Suprapubic skin (tissue), 4 donors: Measurements from ENCODE around the gene FOXC1. TPM values are rescaled to one million over a fixed set of nuclear protein-coding genes. Genes with fewer than 3 reads are reported as not detected.

Experiments used
- DNase-seq, 2 donors: peaks; one replicate each; pipeline ENCODE4 v3.0.0-alpha.2; 2019; ENCODE audit warnings: low spot score in 2 of 2
- H3K27ac ChIP-seq: fragments of 200-600 bp; sonication (generic); one replicate; pipeline ENCODE4 v1.5.1; 2019
- H3K27me3 ChIP-seq: fragments of 200-600 bp; sonication (generic); one replicate; pipeline ENCODE4 v1.5.1; 2019
- H3K36me3 ChIP-seq: fragments of 200-600 bp; sonication (generic); one replicate; pipeline ENCODE4 v1.5.1; 2019
- H3K4me1 ChIP-seq: fragments of 200-600 bp; sonication (generic); one replicate; pipeline ENCODE4 v1.5.1; 2019
- H3K4me3 ChIP-seq: fragments of 200-600 bp; sonication (generic); one replicate; pipeline ENCODE4 v1.5.1; 2019; ENCODE audit warnings: mild to moderate bottlenecking
- H3K9me3 ChIP-seq: fragments of 200-600 bp; sonication (generic); one replicate; pipeline ENCODE4 v1.5.1; 2019
- EP300 ChIP-seq: sonication (generic); formaldehyde crosslinking; IDR thresholded peaks from one replicate; pipeline ENCODE4 v1.6.1; 2017; ENCODE audit warnings: antibody characterized with exemption
- POLR2A ChIP-seq, 2 donors: fragments of 450-650 bp; IDR thresholded peaks; one replicate each; pipeline ENCODE4 v1.6.1; 2017; ENCODE audit warnings: antibody characterized with exemption in 2 of 2, mild to moderate bottlenecking in 2 of 2, moderate library complexity in 2 of 2
- POLR2AphosphoS5 ChIP-seq, 3 donors: sonication (generic); formaldehyde crosslinking; IDR thresholded peaks; one replicate each; pipeline ENCODE4 v1.6.1; 2017; ENCODE audit warnings: antibody characterized with exemption in 3 of 3
- WGBS: methylation state at CpG from one replicate; pipeline ENCODE4 v1.1.5; 2018; 5-methylcytosine and 5-hydroxymethylcytosine counted together
- total RNA-seq, 4 donors: library from RNA; depleted of rRNA; stranded (reverse); fragments of >200 nt; gene quantifications; one replicate each; pipeline ENCODE4 v1.1.0, GENCODE V29; 2016
- TF ChIP-seq, protein P1 (sequence below), 2 donors: fragments of 200-600 bp in 1 of 2; fragments of 450-650 bp in 1 of 2; sonication (generic) in 1 of 2; IDR thresholded peaks; one replicate each; pipeline ENCODE4 v1.5.1; 2016 to 2019; ENCODE audit warnings: antibody characterized with exemption in 2 of 2, mild to moderate bottlenecking in 1 of 2, moderate library complexity in 1 of 2

FOXC1 gene
- total RNA-seq, 4 donors from 2014 or later: 14.5 to 35.8 (median 21.4) TPM

- no peak for DNase-seq
Measured at GRCh38 chr6:1589208-1589607, 20.5 kb upstream of the FOXC1 start.

GRCh38 chr6:1590580-1590979, 19.1 kb upstream of the FOXC1 start:
- H3K4me1 ChIP-seq: peaks cover under 1% of the 10 kb centered on the region
- peaks cover 53% of the 10 kb centered on the region for H3K27me3 ChIP-seq
- 96% methylated on average over 9 of the region's 9 CpGs for WGBS
- H3K27ac ChIP-seq: no peak overlapping the region
- H3K4me3 ChIP-seq: no peak overlapping the region
- H3K9me3 ChIP-seq: no peaks in the 10 kb centered on the region
- peak in 1 of 2 donors; percentile 24 for DNase-seq
- no peaks in the 10 kb centered on the region for H3K36me3 ChIP-seq
- TF ChIP-seq EP300 (no peak), POLR2A (IDR thresholded peaks at IDR 0.05) (no peak), POLR2AphosphoS5 (IDR thresholded peaks at IDR 0.05) (no peak)
- TF ChIP-seq, protein P1, sequence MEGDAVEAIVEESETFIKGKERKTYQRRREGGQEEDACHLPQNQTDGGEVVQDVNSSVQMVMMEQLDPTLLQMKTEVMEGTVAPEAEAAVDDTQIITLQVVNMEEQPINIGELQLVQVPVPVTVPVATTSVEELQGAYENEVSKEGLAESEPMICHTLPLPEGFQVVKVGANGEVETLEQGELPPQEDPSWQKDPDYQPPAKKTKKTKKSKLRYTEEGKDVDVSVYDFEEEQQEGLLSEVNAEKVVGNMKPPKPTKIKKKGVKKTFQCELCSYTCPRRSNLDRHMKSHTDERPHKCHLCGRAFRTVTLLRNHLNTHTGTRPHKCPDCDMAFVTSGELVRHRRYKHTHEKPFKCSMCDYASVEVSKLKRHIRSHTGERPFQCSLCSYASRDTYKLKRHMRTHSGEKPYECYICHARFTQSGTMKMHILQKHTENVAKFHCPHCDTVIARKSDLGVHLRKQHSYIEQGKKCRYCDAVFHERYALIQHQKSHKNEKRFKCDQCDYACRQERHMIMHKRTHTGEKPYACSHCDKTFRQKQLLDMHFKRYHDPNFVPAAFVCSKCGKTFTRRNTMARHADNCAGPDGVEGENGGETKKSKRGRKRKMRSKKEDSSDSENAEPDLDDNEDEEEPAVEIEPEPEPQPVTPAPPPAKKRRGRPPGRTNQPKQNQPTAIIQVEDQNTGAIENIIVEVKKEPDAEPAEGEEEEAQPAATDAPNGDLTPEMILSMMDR (IDR thresholded peaks at IDR 0.05): no peak

More at GRCh38 chr6:1589208-1589607, 20.5 kb upstream of the FOXC1 start:
- H3K27me3 ChIP-seq: peaks cover 41% of the 10 kb centered on the region
- no peak overlapping the region for H3K27ac ChIP-seq
- no peak for TF ChIP-seq POLR2A (IDR thresholded peaks at IDR 0.05)
- no peak for TF ChIP-seq EP300
- TF ChIP-seq, protein P1 (IDR thresholded peaks at IDR 0.05): no peak
- TF ChIP-seq POLR2AphosphoS5 (IDR thresholded peaks at IDR 0.05): no peak
- no peaks in the 10 kb centered on the region for H3K36me3 ChIP-seq
- no peaks in the 10 kb centered on the region for H3K4me1 ChIP-seq
- WGBS: 75% methylated on average over 6 of the region's 6 CpGs
- no peak overlapping the region for H3K4me3 ChIP-seq
- H3K9me3 ChIP-seq: no peaks in the 10 kb centered on the region

GRCh38 chr6:1591243-1591642, 18.5 kb upstream of the FOXC1 start:
- H3K36me3 ChIP-seq: no peaks in the 10 kb centered on the region
- no peaks in the 10 kb centered on the region for H3K9me3 ChIP-seq
- H3K4me1 ChIP-seq: peaks cover 8% of the 10 kb centered on the region
- DNase-seq: no peak
- TF ChIP-seq, protein P1 (IDR thresholded peaks at IDR 0.05): no peak
- H3K27ac ChIP-seq: no peak overlapping the region
- no peak overlapping the region for H3K4me3 ChIP-seq
- WGBS: 87% methylated on average over 5 of the region's 5 CpGs
- H3K27me3 ChIP-seq: peaks cover 55% of the 10 kb centered on the region

- WGBS: 76% methylated on average over 6 of the region's 6 CpGs
- no peak overlapping the region for H3K27ac ChIP-seq
- no peak overlapping the region for H3K4me3 ChIP-seq
- no peaks in the 10 kb centered on the region for H3K36me3 ChIP-seq
- peaks cover 58% of the 10 kb centered on the region for H3K27me3 ChIP-seq
- H3K4me1 ChIP-seq: peaks cover 11% of the 10 kb centered on the region
- H3K9me3 ChIP-seq: no peaks in the 10 kb centered on the region
- DNase-seq: peak in 1 of 2 donors; percentile 43
- no peak for TF ChIP-seq EP300
- no peak for TF ChIP-seq POLR2A (IDR thresholded peaks at IDR 0.05)
- TF ChIP-seq, protein P1 (IDR thresholded peaks at IDR 0.05): no peak
- TF ChIP-seq POLR2AphosphoS5 (IDR thresholded peaks at IDR 0.05): no peak
Measured at GRCh38 chr6:1591926-1592325, 17.8 kb upstream of the FOXC1 start.

GRCh38 chr6:1592852-1593251, 16.9 kb upstream of the FOXC1 start:
- peak overlapping the region; percentile 10 for H3K27ac ChIP-seq
- WGBS: 88% methylated on average over 8 of the region's 8 CpGs
- H3K4me1 ChIP-seq: peaks cover 11% of the 10 kb centered on the region
- TF ChIP-seq EP300 (no peak), POLR2A (IDR thresholded peaks at IDR 0.05) (no peak), POLR2AphosphoS5 (IDR thresholded peaks at IDR 0.05) (no peak)
- TF ChIP-seq, protein P1 (IDR thresholded peaks at IDR 0.05): no peak
- H3K27me3 ChIP-seq: peaks cover 63% of the 10 kb centered on the region
- no peaks in the 10 kb centered on the region for H3K9me3 ChIP-seq
- H3K4me3 ChIP-seq: no peak overlapping the region
- no peaks in the 10 kb centered on the region for H3K36me3 ChIP-seq
- DNase-seq: no peak
